ENCODE measurements around the gene ANGPTL7.

GRCh38 chr1:11187000-11187399, 2.2 kb upstream of the ANGPTL7 start:
- TF ChIP-seq EP300 (IDR thresholded peaks at IDR 0.05; ENCODE audit: low read depth), result no peak
- no peak for TF ChIP-seq CTCF (IDR thresholded peaks at IDR 0.05)
- TF ChIP-seq POLR2A (IDR thresholded peaks at IDR 0.05), result no peak

Measured in transverse colon (tissue), 3 donors.